PC-3 (cell line): ENCODE data around the gene NHERF2. TPM values are rescaled to one million over a fixed set of nuclear protein-coding genes. Genes with fewer than 3 reads are reported as not detected.

Source experiments
- ATAC-seq: fragments of 200-7000 bp; cut with Tn5 transposase; 2 replicates; pipeline ENCODE4 v1.9.1; 2020; ENCODE audit warnings: mild to moderate bottlenecking, moderate library complexity
- BruUV-seq: library from RNA; stranded (reverse); fragments of 400-500 nt; replicated peaks from 2 replicates; lab custom pipeline; 2021; lab: Mats Ljungman, UMichigan
- CTCF ChIA-PET: fragments of 300-600 bp; sonication (Branson Sonifier 250); formaldehyde crosslinking; loops from one replicate; lab custom pipeline; 2022; ENCODE audit warnings: antibody characterized with exemption; lab: Charles Lee
- POLR2A ChIA-PET: fragments of 300-600 bp; sonication (Branson Sonifier 250); formaldehyde crosslinking; loops from one replicate; lab custom pipeline; 2022; ENCODE audit warnings: antibody characterized with exemption; ENCODE audit not compliant: unreplicated experiment; lab: Charles Lee
- DNase-seq: peaks from one replicate; pipeline ENCODE4 v3.0.0-alpha.2; 2015
- H2AFZ ChIP-seq: fragments of 300-600 bp; sonication (generic); 2 replicates; pipeline ENCODE4 v1.6.0; 2016; ENCODE audit warnings: antibody characterized with exemption, low read length
- H3F3A ChIP-seq: fragments of 300-600 bp; sonication (generic); one replicate; pipeline ENCODE4 v1.6.0; 2017; ENCODE audit warnings: antibody characterized with exemption, low read length, control low read depth, mild to moderate bottlenecking; ENCODE audit not compliant: unreplicated experiment
- H3K27ac ChIP-seq: fragments of 300-600 bp; sonication (generic); 2 replicates; pipeline ENCODE4 v1.5.1; 2016; ENCODE audit warnings: mild to moderate bottlenecking, low read length
- H3K27me3 ChIP-seq: fragments of 300-600 bp; sonication (generic); 2 replicates; pipeline ENCODE4 v1.6.1; 2016; ENCODE audit warnings: low read length, mixed read lengths
- H3K36me3 ChIP-seq: fragments of 300-600 bp; sonication (generic); 2 replicates; pipeline ENCODE4 v1.6.1; 2016; ENCODE audit warnings: low read depth, mixed run types, low read length, mixed read lengths
- H3K4me1 ChIP-seq: fragments of 300-600 bp; sonication (generic); 2 replicates; pipeline ENCODE4 v1.5.1; 2016; ENCODE audit warnings: low read length; ENCODE audit not compliant: insufficient read depth
- H3K4me2 ChIP-seq: fragments of 300-600 bp; sonication (generic); 2 replicates; pipeline ENCODE4 v1.6.0; 2016; ENCODE audit warnings: low read length
- H3K4me3 ChIP-seq: fragments of 300-600 bp; sonication (generic); 2 replicates; pipeline ENCODE4 v1.5.1; 2016; ENCODE audit warnings: mild to moderate bottlenecking, low read length, mixed read lengths
- H3K79me2 ChIP-seq: fragments of 300-600 bp; sonication (generic); 2 replicates; pipeline ENCODE4 v1.6.1; 2017; ENCODE audit warnings: low read length, mixed read lengths
- H3K9ac ChIP-seq: fragments of 300-600 bp; sonication (generic); 2 replicates; pipeline ENCODE4 v1.6.0; 2016; ENCODE audit warnings: mild to moderate bottlenecking, low read length
- H3K9me2 ChIP-seq: fragments of 300-600 bp; sonication (generic); replicated peaks from 2 replicates; pipeline ENCODE4 v1.6.1; 2016; ENCODE audit warnings: mixed run types, low read length, mixed read lengths
- H3K9me3 ChIP-seq: fragments of 300-600 bp; sonication (generic); 2 replicates; pipeline ENCODE4 v1.6.1; 2016; ENCODE audit warnings: low read length, mixed read lengths
- H4K20me1 ChIP-seq: fragments of 300-600 bp; sonication (generic); 2 replicates; pipeline ENCODE4 v1.6.1; 2016; ENCODE audit warnings: low read length, mixed read lengths
- EZH2 ChIP-seq: fragments of 300-600 bp; sonication (generic); IDR thresholded peaks from one replicate; pipeline ENCODE4 v1.6.1; 2017; ENCODE audit warnings: antibody characterized with exemption, mild to moderate bottlenecking, low read length; ENCODE audit not compliant: unreplicated experiment
- EZH2phosphoT487 ChIP-seq: fragments of 300-600 bp; sonication (generic); IDR thresholded peaks from 2 replicates; pipeline ENCODE4 v1.6.1; 2018; ENCODE audit warnings: mild to moderate bottlenecking, antibody characterized with exemption, low read length, borderline replicate concordance
- intact Hi-C: fragments of 100-400 bp; cut with micrococcal nuclease; formaldehyde crosslinking; loops from 2 replicates; pipeline ENCODE4 v1.9.0; 2023
- total RNA-seq: library from RNA; depleted of rRNA; stranded (reverse); fragments of >200 nt; gene quantifications from 2 replicates; pipeline ENCODE4 v1.2.3, GENCODE V29; 2014
- TF ChIP-seq, protein P1 (sequence below): fragments of 300-600 bp; sonication (generic); conservative IDR thresholded peaks from 2 replicates; pipeline ENCODE4 v1.5.1; 2017; ENCODE audit warnings: antibody characterized with exemption, low read depth, mild to moderate bottlenecking, low read length

Gene NHERF2
- total RNA-seq, 1 experiment from 2014 or later: 145 TPM

GRCh38 chr16:2053211-2053610 lies 26.5 kb downstream of the NHERF2 start:
- H3K36me3 ChIP-seq: no peaks in the 10 kb centered on the region; the same call in 1 of the 2 replicates
- H3K27me3 ChIP-seq: no peaks in the 10 kb centered on the region
- no peak overlapping the region for H3K9ac ChIP-seq
- peaks cover 15% of the 10 kb centered on the region for H3K79me2 ChIP-seq
- H4K20me1 ChIP-seq: no peaks in the 10 kb centered on the region
- H3K4me2 ChIP-seq: no peak overlapping the region
- ATAC-seq (no peak), DNase-seq (no peak)
- no peak overlapping the region for H2AFZ ChIP-seq
- no peaks in the 10 kb centered on the region for H3K9me3 ChIP-seq
- BruUV-seq: no TSS peak
- ChIA-PET CTCF (no interaction called here), POLR2A (no interaction called here)
- no peak overlapping the region for H3K27ac ChIP-seq
- no peak for TF ChIP-seq EZH2phosphoT487
- no peak for TF ChIP-seq EZH2
- TF ChIP-seq, protein P1, sequence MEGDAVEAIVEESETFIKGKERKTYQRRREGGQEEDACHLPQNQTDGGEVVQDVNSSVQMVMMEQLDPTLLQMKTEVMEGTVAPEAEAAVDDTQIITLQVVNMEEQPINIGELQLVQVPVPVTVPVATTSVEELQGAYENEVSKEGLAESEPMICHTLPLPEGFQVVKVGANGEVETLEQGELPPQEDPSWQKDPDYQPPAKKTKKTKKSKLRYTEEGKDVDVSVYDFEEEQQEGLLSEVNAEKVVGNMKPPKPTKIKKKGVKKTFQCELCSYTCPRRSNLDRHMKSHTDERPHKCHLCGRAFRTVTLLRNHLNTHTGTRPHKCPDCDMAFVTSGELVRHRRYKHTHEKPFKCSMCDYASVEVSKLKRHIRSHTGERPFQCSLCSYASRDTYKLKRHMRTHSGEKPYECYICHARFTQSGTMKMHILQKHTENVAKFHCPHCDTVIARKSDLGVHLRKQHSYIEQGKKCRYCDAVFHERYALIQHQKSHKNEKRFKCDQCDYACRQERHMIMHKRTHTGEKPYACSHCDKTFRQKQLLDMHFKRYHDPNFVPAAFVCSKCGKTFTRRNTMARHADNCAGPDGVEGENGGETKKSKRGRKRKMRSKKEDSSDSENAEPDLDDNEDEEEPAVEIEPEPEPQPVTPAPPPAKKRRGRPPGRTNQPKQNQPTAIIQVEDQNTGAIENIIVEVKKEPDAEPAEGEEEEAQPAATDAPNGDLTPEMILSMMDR: no peak
- no peaks in the 10 kb centered on the region; the same call in 1 of the 2 replicates for H3K4me1 ChIP-seq
- no peaks in the 10 kb centered on the region for H3K9me2 ChIP-seq
- intact Hi-C loops: no loop called here
- H3K4me3 ChIP-seq: no peak overlapping the region
- no peaks in the 10 kb centered on the region for H3F3A ChIP-seq

DNA sequence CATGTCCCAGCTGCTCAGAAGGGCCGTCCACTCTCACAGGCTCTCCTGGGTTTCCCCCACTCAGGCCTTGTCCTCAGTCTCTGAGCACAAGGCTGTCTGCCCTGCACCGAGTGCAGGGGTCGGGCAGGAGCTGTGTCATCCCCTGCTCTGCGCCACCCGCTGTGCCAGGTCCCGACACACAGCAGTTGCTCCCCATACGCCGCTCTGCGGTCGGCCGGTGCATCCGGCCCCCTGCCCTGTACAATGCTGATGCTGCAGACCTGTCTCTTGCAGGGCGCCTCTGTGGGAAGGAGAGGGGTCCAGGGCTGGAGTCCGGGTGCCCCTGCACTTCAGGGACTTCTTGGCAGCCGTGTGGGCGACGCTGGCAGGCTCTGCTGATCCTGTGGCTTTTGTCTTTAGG lies 27.2 kb downstream of the NHERF2 start:
- no peak overlapping the region for H3K27ac ChIP-seq
- no TSS peak for BruUV-seq
- H3K9me3 ChIP-seq: no peaks in the 10 kb centered on the region
- no peaks in the 10 kb centered on the region for H4K20me1 ChIP-seq
- no peak for TF ChIP-seq EZH2phosphoT487
- TF ChIP-seq, protein P1: no peak
- no peak for TF ChIP-seq EZH2
- H3F3A ChIP-seq: no peaks in the 10 kb centered on the region
- H3K27me3 ChIP-seq: no peaks in the 10 kb centered on the region
- no peaks in the 10 kb centered on the region; the same call in 1 of the 2 replicates for H3K36me3 ChIP-seq
- no peak overlapping the region for H3K9ac ChIP-seq
- intact Hi-C loops: no loop called here
- no peaks in the 10 kb centered on the region; the same call in 1 of the 2 replicates for H3K4me1 ChIP-seq
- DNase-seq (no peak), ATAC-seq (no peak)
- H3K9me2 ChIP-seq: no peaks in the 10 kb centered on the region
- no peak overlapping the region for H3K4me3 ChIP-seq
- POLR2A ChIA-PET: no interaction called here
- H2AFZ ChIP-seq: no peak overlapping the region
- peaks cover 9% of the 10 kb centered on the region for H3K79me2 ChIP-seq
- CTCF ChIA-PET: no interaction called here
- H3K4me2 ChIP-seq: no peak overlapping the region

GRCh38 chr16:2054543-2055245 lies 28.0 kb downstream of the NHERF2 start:
- TF ChIP-seq EZH2phosphoT487 (no peak), EZH2 (no peak)
- TF ChIP-seq, protein P1: no peak
- ChIA-PET POLR2A (no interaction called here), CTCF (no interaction called here)
- Histone ChIP-seq H3K79me2 (peaks cover under 1% of the 10 kb centered on the region), H3K4me3 (no peak overlapping the region), H3K9ac (no peak overlapping the region), H3K27ac (no peak overlapping the region), H3K9me2 (no peaks in the 10 kb centered on the region), H3F3A (no peaks in the 10 kb centered on the region), H2AFZ (no peak overlapping the region), H3K36me3 (no peaks in the 10 kb centered on the region; the same call in 1 of the 2 replicates), H3K4me1 (no peaks in the 10 kb centered on the region), H3K9me3 (no peaks in the 10 kb centered on the region), H3K27me3 (no peaks in the 10 kb centered on the region), H4K20me1 (no peaks in the 10 kb centered on the region), H3K4me2 (no peak overlapping the region)
- no TSS peak for BruUV-seq
- DNase-seq (no peak), ATAC-seq (no peak)
- intact Hi-C loops: no loop called here
